Mononuclear cell (primary cell): ENCODE measurements around the gene DYSF. TPM values are rescaled to one million over a fixed set of nuclear protein-coding genes. Genes with fewer than 3 reads are reported as not detected.

Experiments
- H3K27me3 ChIP-seq: 2 replicates; pipeline ENCODE4 v1.6.0; 2011; ENCODE audit warnings: low read length, control low read depth; ENCODE audit not compliant: insufficient read depth
- H3K4me1 ChIP-seq: 2 replicates; pipeline ENCODE4 v1.5.1; 2011; ENCODE audit warnings: mild to moderate bottlenecking, low read length, control low read depth; ENCODE audit not compliant: insufficient read depth
- H3K4me3 ChIP-seq: 2 replicates; pipeline ENCODE4 v1.5.1; 2011; ENCODE audit warnings: mild to moderate bottlenecking, low read length, moderate library complexity
- H3K9me3 ChIP-seq: 2 replicates; pipeline ENCODE4 v1.5.1; 2011; ENCODE audit warnings: low read depth, mild to moderate bottlenecking, control low read depth, low read length
- total RNA-seq: library from RNA; depleted of rRNA; stranded (reverse); fragments of >200 nt; gene quantifications from one replicate; pipeline ENCODE4 v1.2.3, GENCODE V29; 2012

The DYSF gene
- total RNA-seq, 1 donor, result 13.3 TPM

GRCh38 chr2:71612581-71613402 lies 159.4 kb downstream of the DYSF start:
- no peaks in the 10 kb centered on the region for H3K9me3 ChIP-seq
- H3K27me3 ChIP-seq, result no peaks in the 10 kb centered on the region
- H3K4me1 ChIP-seq, result no peaks in the 10 kb centered on the region
- H3K4me3 ChIP-seq, result no peak overlapping the region

DNA sequence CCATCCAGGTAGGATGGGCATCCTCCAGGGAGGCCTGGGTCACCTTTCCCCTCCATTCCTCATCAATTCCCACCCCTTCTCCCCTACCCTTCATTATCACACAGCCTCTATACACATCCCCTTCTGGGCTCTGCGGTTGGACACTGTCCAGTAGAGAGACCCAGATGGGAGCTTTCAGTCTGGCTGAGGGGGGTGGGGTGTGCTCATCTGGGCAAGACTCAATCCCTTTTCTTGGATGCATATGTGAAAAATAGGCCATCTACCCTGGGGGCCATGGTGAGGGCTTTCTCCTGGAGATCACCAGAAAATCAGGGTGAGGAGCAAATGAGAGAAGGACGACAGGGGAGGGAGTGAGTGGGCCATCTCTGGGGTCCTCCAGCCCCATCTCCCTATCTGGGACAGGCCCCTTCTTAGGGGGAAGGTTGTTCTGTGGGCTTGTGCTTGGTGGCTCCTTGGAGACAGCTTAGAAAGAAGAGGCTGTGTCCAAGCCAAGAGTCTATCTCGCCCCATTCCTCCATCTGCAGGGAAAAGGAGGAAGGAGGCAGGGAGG lies 160.1 kb downstream of the DYSF start:
- H3K4me3 ChIP-seq, result no peak overlapping the region
- H3K4me1 ChIP-seq, result no peaks in the 10 kb centered on the region
- no peaks in the 10 kb centered on the region for H3K27me3 ChIP-seq
- no peaks in the 10 kb centered on the region for H3K9me3 ChIP-seq

DNA sequence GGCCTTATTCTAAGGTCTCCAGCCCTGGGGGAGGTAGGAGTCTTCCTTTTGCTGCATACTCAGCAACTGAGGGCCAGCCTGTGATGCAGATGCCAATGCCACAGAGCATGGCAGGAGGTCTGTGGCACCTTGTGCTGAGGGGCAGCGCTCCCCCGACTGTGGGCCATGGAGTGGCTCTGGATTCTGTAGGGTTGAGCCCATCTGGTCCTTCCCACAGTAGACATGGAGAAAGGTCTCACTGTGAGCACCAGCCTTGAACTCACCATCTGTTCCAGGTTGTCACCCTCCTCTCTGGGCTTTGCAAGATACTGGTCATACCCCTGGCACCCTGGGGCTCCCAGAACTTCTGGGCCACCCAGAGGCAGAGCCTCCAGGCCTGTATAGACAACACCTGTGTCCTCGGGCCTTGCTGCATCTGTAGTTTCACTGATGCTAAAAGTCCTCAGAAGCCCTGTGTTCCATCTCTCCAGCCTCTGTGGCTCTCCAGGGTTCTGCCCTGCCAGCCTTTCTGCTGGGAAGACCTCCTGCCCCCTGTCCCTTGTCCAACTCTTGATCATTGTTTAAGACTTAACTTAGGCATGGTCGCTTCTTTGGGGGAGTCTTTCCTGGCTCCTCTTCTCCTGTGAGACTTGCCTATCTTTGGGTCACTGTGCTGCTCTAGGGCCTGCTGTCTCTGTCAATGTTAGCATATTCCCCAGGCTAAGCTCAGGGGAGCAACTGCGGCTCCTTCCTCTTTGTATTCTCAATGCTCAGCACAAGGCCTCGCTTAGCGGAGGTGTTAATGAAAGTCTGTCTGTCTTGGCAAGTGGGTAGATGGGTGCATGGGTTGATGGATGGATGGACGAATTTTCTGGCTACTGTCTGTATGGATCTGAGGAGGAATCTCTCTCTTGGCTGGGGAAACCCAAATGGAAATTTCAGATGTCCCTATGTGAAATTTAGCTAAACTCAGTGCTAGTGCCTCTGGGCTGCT lies 160.9 kb downstream of the DYSF start:
- Histone ChIP-seq H3K4me1 (no peaks in the 10 kb centered on the region), H3K4me3 (no peak overlapping the region), H3K27me3 (no peaks in the 10 kb centered on the region)

DNA sequence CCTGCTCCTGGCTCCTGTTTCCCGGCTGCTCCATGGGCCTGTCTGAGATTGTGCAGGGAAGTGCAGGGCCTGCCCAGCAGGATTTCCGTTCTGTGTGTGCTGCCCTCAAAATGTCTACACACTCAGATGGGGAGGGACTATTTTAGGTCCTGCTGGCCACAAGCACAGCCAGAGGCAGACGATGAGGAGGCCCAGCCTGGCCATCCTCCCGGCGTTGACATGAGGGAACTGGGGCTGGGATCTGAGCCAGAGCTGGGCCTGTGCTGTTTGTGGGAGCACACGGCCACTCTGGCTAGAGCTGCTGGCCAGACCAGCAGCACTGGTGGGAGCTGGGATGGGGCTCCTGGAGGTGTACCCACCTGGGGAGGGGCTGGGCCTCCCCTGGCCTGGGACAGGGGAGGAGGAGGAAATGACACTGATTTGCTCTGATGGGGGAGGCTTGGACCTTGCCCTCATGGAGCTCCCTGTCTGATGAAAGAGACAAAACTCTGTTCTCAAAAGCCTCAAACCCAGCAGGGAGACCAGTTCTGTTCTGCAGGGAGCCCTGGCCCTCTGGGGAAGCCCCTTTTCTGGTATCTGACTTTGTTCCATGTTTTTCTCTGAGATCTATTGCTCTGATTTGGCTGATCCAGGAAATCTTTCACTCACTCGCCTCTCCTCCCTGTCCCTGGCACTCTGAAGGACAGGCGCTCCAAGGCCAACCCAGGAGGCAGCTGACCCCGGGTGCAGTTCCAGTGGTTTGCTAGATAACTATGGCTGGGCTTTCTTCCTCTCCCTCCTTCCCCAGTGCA lies 161.8 kb downstream of the DYSF start:
- H3K9me3 ChIP-seq, result no peaks in the 10 kb centered on the region
- no peak overlapping the region for H3K4me3 ChIP-seq
- no peaks in the 10 kb centered on the region for H3K4me1 ChIP-seq
- no peaks in the 10 kb centered on the region for H3K27me3 ChIP-seq

More for the DNA sequence above, 160.9 kb downstream of the DYSF start:
- H3K9me3 ChIP-seq, result no peaks in the 10 kb centered on the region

DNA sequence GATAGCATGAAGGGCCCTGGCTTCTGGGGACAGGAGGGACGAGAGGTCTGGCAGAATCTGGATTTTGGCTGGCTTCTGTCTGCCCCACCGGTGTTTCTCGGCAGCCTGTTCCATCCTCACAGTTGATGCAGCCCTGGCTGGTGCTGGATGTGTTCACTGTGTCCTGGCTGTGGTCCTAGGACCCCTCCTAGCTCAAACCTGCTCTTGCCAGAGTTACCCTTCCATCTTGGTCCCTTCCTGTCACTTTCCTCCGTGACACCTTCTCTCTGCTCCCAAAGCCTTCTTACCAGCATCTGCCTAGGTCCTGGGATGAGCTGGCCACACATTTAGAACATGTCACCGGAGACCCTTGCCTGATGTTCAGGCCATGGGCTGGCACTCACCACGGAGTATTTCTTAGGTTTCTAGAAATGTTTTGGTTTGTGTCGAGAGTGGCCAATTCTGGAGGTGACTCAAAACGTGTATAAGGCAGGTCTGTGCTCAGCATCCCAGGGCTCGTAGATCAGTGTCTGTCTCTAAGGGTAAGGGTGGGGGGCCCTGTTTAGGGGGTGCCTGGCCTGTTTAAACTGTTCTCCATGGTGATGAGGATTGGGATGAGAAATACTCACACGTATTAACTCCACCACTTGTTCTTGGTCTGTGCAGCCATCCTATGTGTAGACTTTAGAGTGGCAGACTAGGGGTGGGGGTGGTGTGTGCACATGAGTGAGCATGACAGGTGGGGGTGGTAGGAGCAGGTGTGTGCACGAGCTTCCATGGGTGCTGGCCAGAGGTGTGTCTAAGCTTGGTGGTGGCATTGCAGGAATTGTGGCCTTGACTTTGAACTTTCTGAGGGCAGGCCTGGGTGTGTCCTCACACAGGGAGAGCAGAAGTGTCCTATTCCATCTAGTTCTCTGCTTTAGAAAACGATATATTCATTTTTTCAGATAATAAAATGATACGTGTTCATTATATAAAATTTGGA lies 162.7 kb downstream of the DYSF start:
- H3K9me3 ChIP-seq, result no peaks in the 10 kb centered on the region
- no peak overlapping the region for H3K4me3 ChIP-seq
- no peaks in the 10 kb centered on the region for H3K27me3 ChIP-seq
- no peaks in the 10 kb centered on the region for H3K4me1 ChIP-seq

GRCh38 chr2:71617266-71617665 lies 163.9 kb downstream of the DYSF start:
- Histone ChIP-seq H3K9me3 (no peaks in the 10 kb centered on the region), H3K27me3 (no peaks in the 10 kb centered on the region), H3K4me1 (no peaks in the 10 kb centered on the region), H3K4me3 (no peak overlapping the region)

DNA sequence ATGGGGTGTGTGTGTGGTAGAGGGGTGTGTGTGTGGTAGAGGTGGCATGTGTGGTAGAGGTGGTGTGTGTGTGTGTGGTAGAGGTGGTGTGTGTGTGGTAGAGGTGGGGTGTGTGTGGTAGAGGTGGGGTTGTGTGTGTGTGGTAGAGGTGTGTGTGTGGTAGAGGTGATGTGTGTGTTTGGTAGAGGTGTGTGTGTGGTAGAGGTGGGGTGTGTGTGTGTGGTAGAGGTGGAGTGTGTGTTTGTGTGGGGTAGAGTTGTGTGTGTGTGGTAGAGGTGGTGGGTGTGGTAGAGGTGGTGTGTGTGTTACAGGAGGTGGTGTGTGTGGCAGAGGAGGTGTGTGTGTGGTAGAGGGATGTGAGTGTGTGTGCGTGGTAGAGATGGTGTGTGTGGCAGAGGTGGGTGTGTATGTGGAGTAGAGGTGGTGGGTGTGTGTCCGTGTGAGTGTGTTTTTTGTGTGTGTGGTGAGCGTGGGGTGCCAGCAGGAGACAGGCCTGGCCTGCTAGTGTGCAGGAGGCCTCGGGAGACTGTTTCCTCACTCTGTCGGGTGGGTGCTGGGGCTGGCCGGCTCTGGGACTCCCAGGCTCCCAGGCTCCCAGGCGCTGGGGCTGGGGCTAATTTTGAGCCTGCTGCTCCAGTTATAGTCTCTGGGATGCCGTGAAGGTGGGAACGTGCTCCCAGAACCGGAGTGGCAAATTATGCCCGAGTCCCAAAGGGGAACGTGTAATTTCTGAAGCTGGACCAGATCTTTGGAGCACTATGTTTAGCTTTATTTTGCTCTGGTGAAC lies 165.2 kb downstream of the DYSF start:
- Histone ChIP-seq H3K4me1 (no peaks in the 10 kb centered on the region), H3K27me3 (no peaks in the 10 kb centered on the region), H3K4me3 (no peak overlapping the region), H3K9me3 (no peaks in the 10 kb centered on the region)

- H3K9me3 ChIP-seq, result no peaks in the 10 kb centered on the region
- H3K4me1 ChIP-seq, result no peaks in the 10 kb centered on the region
- no peaks in the 10 kb centered on the region for H3K27me3 ChIP-seq
- no peak overlapping the region for H3K4me3 ChIP-seq
Measured at GRCh38 chr2:71619230-71619741, 165.9 kb downstream of the DYSF start.

- Histone ChIP-seq H3K4me3 (no peak overlapping the region), H3K27me3 (no peaks in the 10 kb centered on the region), H3K9me3 (no peaks in the 10 kb centered on the region), H3K4me1 (no peaks in the 10 kb centered on the region)
Measured at GRCh38 chr2:71620116-71620515, 166.8 kb downstream of the DYSF start.

- no peaks in the 10 kb centered on the region for H3K9me3 ChIP-seq
- no peaks in the 10 kb centered on the region for H3K27me3 ChIP-seq
- H3K4me3 ChIP-seq, result no peak overlapping the region
- no peaks in the 10 kb centered on the region for H3K4me1 ChIP-seq
Measured at GRCh38 chr2:71620851-71621251, 167.5 kb downstream of the DYSF start.

DNA sequence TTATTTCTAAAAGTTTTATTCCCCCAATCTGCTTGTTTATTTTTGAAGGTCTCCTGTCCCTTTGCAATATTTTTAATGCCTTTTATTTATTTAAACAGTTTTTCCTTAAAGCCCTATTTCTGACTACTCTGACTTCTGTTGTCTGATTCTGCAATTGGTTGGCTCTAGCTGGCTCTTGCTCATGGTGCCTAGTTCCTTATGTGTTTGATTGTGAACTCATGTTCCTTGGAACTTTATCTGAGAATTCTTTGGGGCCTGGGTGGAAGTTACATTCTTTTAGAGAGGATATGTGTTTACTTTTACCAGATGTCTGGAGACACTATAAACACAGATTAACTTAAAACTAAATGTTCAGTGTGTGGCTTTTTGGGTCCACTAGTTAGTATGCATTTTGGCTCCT lies 175.9 kb downstream of the DYSF start:
- H3K4me1 ChIP-seq, result peaks cover 28% of the 10 kb centered on the region
- H3K9me3 ChIP-seq, result no peaks in the 10 kb centered on the region
- peaks cover 2% of the 10 kb centered on the region for H3K27me3 ChIP-seq
- no peak overlapping the region for H3K4me3 ChIP-seq

DNA sequence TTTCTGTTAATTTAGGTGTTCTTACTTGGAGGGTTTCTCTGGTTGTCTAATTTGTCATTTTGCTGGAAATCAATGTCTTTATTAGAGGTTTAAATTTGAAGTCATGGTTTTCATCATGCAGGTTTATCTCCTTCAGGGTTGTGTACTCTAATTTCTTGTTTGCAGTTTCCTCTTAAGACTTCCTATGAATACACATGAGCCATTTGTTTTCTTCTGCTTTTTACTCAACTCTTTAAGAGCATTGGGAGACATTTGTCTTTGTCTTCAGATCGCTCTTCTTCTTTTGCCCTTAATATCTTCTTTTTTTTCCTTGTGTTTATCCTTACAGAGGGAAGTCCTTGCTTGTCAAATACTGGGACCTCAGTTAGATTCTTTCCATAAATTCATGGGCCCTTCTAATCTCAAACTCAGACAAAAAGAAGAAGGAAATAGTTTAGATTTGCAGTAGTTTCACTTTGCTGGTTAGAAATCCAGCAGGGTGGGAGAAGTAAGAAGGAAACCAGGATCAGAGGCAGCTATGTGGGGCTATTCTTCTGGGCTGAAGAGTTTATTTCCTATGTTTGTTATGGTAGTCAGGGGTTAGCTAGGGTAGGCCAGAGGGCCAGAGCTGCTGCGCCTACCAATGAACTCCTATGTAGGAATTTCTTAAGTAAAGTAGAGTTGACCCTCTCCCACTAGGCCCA lies 176.6 kb downstream of the DYSF start:
- no peak overlapping the region for H3K4me3 ChIP-seq
- peaks cover 2% of the 10 kb centered on the region for H3K27me3 ChIP-seq

More for the DNA sequence above, 176.6 kb downstream of the DYSF start:
- H3K9me3 ChIP-seq, result no peaks in the 10 kb centered on the region
- H3K4me1 ChIP-seq, result peaks cover 33% of the 10 kb centered on the region
